Measurements from ENCODE around the gene CDC42BPB.
"Not testable (repeated sequence)": the region's sequence is repeated elsewhere in the genome, so short reads cannot be mapped to it uniquely, and the experiment has no call there.

Gene CDC42BPB

DNA sequence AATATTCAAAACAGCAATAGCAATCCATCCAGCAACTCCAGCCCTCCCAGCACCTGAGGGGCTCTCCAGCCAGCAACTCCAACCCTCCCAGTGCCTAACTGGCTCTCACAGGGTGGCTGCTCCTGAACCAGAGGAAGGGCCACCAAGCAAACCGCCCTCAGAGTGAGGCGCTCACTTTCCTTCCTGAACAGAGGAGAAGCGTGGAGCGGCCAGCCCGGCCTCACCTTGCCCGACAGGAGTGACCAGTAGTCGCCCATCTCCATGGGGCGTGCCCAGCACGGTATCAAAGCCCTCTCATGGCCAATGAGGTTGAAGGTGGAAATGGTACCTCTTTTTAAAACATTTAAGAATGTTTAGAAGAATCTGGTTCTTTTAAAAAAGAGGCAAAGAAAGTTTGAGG, 27.4 kb downstream of the CDC42BPB start:
- DNase-seq (ENCODE audit: insufficient read length, low spot score) (no peak), FAIRE-seq (no peak)
- no peak for TF ChIP-seq SPI1 (IDR thresholded peaks at IDR 0.05; ENCODE audit: low read depth, low read length)
- no peak for TF ChIP-seq PAX5 (IDR thresholded peaks at IDR 0.05; ENCODE audit: insufficient read depth, low read length, severe bottlenecking)
- TF ChIP-seq POU2F2 (IDR thresholded peaks at IDR 0.05; ENCODE audit: low read depth, low read length) = no peak
- TF ChIP-seq TAF1 (IDR thresholded peaks at IDR 0.05; ENCODE audit: low read depth, low read length) = no peak
- TF ChIP-seq POLR2A (IDR thresholded peaks at IDR 0.05; ENCODE audit: low read depth, low read length) = no peak
- no peak for TF ChIP-seq POLR2AphosphoS5 (IDR thresholded peaks at IDR 0.05; ENCODE audit: low read depth, low read length)

DNA sequence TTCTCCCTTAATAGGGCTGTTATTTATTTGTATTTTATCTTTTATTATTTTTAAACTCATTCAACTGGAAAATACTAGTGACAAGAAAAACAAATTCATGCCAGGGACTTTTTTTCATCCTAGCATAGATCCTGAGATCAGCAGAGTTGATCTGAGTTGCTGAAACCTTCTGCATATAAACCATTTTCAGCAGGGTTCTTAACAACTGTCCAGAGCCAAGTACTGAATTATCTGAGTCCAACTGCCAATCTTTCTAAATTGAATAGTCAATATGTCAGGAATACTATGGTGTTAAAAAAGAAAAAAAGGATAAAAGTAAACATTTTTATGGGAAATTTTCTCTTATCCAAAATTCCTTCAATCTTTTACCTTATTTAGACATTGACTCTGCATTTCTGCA, 28.6 kb downstream of the CDC42BPB start:
- FAIRE-seq = no peak
- TF ChIP-seq POLR2AphosphoS5 (IDR thresholded peaks at IDR 0.05; ENCODE audit: low read depth, low read length) (no peak), POLR2A (IDR thresholded peaks at IDR 0.05; ENCODE audit: low read depth, low read length) (no peak), POU2F2 (IDR thresholded peaks at IDR 0.05; ENCODE audit: low read depth, low read length) (no peak), PAX5 (IDR thresholded peaks at IDR 0.05; ENCODE audit: insufficient read depth, low read length, severe bottlenecking) (no peak), TAF1 (IDR thresholded peaks at IDR 0.05; ENCODE audit: low read depth, low read length) (no peak), SPI1 (IDR thresholded peaks at IDR 0.05; ENCODE audit: low read depth, low read length) (no peak)
- DNase-seq (ENCODE audit: insufficient read length, low spot score) = no peak

DNA sequence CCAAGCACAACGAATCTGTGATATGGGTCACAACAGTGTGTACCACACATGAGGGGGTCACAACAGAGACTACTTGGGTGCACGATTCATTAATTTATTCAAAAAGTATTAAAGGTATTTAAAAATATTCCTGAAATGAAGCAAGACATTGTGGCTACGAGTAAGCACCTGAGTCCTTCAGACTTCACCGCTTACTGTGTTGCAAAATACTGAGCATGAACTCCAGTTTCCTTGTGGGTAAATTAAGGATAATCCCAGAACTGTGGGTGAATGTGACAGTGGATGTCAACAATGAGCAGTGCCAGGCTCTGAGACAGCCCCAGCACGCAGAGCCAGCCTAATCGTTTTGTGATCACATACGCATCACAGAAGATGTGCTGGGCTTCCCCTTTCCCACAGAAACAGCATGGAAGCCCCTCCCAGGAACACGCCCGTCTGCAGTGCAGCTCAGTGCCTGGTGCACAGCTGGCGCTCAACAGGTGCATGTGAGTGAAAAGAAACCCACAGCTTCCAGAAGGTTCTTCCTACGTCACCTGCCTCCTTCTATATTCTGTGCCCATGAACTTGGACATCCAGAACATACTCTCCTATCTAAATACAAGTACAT, 29.1 kb downstream of the CDC42BPB start:
- TF ChIP-seq TAF1 (IDR thresholded peaks at IDR 0.05; ENCODE audit: low read depth, low read length) (no peak), POLR2A (IDR thresholded peaks at IDR 0.05; ENCODE audit: low read depth, low read length) (no peak), SPI1 (IDR thresholded peaks at IDR 0.05; ENCODE audit: low read depth, low read length) (no peak), PAX5 (IDR thresholded peaks at IDR 0.05; ENCODE audit: insufficient read depth, low read length, severe bottlenecking) (no peak), POU2F2 (IDR thresholded peaks at IDR 0.05; ENCODE audit: low read depth, low read length) (no peak), POLR2AphosphoS5 (IDR thresholded peaks at IDR 0.05; ENCODE audit: low read depth, low read length) (no peak)

DNA sequence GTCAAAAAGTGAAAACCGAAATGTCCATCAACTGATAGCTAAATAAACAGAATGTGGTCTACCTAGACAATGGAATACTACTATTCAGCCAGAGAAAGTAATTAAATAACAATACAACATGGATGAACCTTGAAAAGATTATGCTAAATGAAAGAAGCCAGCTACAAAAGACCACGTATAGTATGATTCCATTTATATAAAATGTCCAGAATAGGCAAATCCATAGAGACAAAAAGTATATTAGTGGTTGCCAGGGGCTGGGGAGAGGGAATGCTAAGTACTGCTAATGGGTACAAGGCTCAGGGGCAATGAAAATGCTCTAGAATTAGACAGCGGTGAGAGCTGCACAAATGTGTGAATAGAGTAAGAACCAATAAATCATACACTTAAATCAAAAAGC, 29.9 kb downstream of the CDC42BPB start:
- DNase-seq (ENCODE audit: insufficient read length, low spot score) (no peak), FAIRE-seq (no peak)
- TF ChIP-seq POLR2AphosphoS5 (IDR thresholded peaks at IDR 0.05; ENCODE audit: low read depth, low read length) (no peak), TAF1 (IDR thresholded peaks at IDR 0.05; ENCODE audit: low read depth, low read length) (no peak), POLR2A (IDR thresholded peaks at IDR 0.05; ENCODE audit: low read depth, low read length) (no peak), SPI1 (IDR thresholded peaks at IDR 0.05; ENCODE audit: low read depth, low read length) (no peak), POU2F2 (IDR thresholded peaks at IDR 0.05; ENCODE audit: low read depth, low read length) (no peak), PAX5 (IDR thresholded peaks at IDR 0.05; ENCODE audit: insufficient read depth, low read length, severe bottlenecking) (no peak)

More for the DNA sequence above, 29.1 kb downstream of the CDC42BPB start:
- peak; percentile 71 for FAIRE-seq
- DNase-seq (ENCODE audit: insufficient read length, low spot score) = no peak

DNA sequence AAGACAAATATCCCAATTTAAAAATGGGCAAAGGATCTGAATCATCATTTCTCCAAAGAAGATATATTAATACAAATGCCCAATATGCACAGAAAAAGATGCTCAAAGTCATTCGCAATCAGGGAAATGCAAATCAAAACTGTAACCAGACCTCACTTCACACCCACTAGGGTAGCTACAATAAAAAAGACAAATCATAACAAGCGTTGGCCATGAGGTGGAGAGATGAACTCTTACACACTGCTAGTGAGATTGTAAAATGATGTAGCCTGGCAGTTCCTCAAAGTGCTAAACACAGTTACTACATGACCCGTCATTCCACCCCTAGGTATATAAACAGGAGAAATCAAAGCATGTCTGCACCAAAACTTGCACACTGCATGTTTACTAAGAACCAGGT, 30.4 kb downstream of the CDC42BPB start:
- TF ChIP-seq POU2F2 (IDR thresholded peaks at IDR 0.05; ENCODE audit: low read depth, low read length) (no peak), TAF1 (IDR thresholded peaks at IDR 0.05; ENCODE audit: low read depth, low read length) (no peak)
- no peak for FAIRE-seq
- DNase-seq (ENCODE audit: insufficient read length, low spot score) = no peak

DNA sequence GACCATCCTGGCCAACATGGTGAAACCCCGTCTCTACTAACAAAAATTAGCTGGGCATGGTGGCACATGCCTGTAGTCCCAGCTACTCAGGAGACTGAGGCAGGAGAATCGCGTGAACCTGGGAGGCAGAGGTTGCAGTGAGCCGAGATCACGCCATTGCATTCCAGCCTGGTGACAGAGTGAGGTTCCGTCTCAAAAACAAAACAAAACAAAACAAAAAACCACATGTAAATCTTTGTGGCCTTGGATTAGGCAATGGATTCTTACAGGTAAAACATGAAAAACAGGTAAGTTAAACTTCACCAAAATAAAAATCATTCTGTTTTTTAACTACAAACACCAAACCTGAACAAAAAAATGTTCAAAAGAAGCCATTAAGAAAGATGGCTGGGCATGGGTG, 31.2 kb downstream of the CDC42BPB start:
- not testable (repeated sequence) for DNase-seq (ENCODE audit: insufficient read length, low spot score); FAIRE-seq

DNA sequence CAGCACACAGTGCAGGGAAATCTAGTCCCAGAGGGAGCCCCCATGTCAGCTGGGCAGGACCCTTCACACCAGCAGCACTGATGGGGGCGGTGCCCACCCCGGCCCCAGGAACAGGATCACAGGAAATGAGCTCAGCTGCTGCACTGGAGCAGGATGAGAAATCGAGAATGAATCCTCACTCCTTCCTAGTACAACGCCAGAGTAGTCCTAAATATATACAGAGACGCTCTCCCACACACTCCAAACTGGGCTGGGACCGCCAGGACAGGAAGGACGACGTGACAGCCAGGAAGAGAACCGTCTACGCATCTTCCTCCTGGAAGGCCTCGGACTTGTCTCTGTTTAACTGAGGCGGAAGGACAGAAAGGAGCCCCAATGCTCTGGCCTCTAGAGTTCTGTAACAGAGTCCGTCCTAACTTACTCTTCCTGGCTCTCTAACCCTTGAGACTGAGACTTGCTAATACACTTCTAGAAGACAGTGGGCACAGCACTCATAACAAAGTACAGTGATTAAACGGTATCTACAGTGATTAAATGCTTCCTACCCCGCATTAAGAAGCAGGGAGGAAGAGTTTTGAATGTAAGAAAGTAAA, 33.4 kb downstream of the CDC42BPB start:
- DNase-seq (ENCODE audit: insufficient read length, low spot score) (no peak), FAIRE-seq (no peak)
- TF ChIP-seq POU2F2 (IDR thresholded peaks at IDR 0.05; ENCODE audit: low read depth, low read length) (no peak), SPI1 (IDR thresholded peaks at IDR 0.05; ENCODE audit: low read depth, low read length) (no peak), TAF1 (IDR thresholded peaks at IDR 0.05; ENCODE audit: low read depth, low read length) (no peak), POLR2A (IDR thresholded peaks at IDR 0.05; ENCODE audit: low read depth, low read length) (no peak), PAX5 (IDR thresholded peaks at IDR 0.05; ENCODE audit: insufficient read depth, low read length, severe bottlenecking) (no peak), POLR2AphosphoS5 (IDR thresholded peaks at IDR 0.05; ENCODE audit: low read depth, low read length) (no peak)

DNA sequence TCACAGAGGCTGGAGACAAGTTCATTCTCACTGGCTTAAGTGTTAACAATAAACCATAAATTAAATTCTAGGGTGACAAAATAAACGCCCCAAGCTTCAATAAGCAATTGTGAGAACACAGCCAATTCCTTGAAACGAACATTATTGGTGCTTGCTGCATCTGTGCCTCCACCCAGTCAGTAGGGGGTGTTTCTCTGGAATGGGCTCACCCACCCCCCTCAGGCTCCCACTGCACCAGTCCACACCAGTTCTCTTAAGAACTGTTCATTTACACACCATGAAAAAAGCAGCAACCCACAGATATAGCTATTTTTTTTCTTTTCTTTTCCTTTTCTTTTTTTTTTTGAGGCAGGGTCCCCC, 34.7 kb downstream of the CDC42BPB start:
- FAIRE-seq (no peak), DNase-seq (ENCODE audit: insufficient read length, low spot score) (no peak)
- TF ChIP-seq SPI1 (IDR thresholded peaks at IDR 0.05; ENCODE audit: low read depth, low read length) (no peak), POLR2A (IDR thresholded peaks at IDR 0.05; ENCODE audit: low read depth, low read length) (no peak), POLR2AphosphoS5 (IDR thresholded peaks at IDR 0.05; ENCODE audit: low read depth, low read length) (no peak), TAF1 (IDR thresholded peaks at IDR 0.05; ENCODE audit: low read depth, low read length) (no peak), POU2F2 (IDR thresholded peaks at IDR 0.05; ENCODE audit: low read depth, low read length) (no peak), PAX5 (IDR thresholded peaks at IDR 0.05; ENCODE audit: insufficient read depth, low read length, severe bottlenecking) (no peak)

DNA sequence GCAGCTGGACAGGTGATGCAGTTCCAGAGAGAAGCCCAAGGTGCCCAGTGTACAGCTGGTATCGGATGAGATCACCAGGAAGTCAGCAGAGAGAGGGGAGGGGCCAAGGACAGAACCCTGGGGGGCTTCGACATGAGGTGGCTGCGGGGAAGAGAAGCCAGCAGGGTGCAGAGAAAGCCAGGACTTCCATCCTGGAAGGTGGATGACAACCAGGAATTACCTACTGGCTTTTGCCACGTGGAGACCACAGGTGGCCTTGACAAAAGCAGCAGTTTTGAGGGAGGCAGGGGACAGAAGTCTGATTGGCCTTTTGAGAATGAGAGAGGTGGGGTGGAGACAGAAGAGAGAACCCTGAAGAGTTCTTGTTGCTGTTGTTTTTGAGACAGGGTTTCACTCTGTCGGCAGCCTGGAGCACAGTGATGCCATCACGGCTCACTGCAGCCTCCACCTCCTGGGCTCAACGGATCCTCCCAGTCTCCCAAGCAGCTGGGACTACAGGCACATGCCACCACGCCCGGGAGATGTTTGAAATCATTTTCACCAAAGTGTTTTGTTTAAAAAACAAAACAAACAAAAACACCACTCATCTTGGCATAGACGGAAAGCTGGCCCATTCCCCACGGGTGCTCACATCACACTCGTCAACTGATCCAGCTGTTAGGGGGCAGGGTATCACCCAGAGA, 35.2 kb downstream of the CDC42BPB start:
- no peak for TF ChIP-seq POLR2AphosphoS5 (IDR thresholded peaks at IDR 0.05; ENCODE audit: low read depth, low read length)
- DNase-seq (ENCODE audit: insufficient read length, low spot score) (no peak), FAIRE-seq (no peak)

DNA sequence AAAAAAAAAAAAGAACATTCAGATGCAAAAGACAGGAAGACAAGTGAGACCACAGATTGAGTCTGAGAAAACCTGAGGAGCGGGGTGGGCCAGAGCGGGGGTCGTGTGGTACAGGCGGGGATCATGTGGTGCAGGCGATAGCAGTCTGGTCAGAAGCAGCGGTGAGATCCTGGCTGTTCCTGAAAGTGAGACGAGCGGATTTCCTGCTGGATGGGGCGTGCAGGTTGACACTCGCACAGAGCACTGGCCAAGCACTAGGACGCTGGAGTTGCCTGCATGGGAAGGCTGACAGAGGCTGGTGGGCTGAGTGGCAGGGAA, 35.7 kb downstream of the CDC42BPB start:
- no peak for TF ChIP-seq POU2F2 (IDR thresholded peaks at IDR 0.05; ENCODE audit: low read depth, low read length)
- no peak for TF ChIP-seq SPI1 (IDR thresholded peaks at IDR 0.05; ENCODE audit: low read depth, low read length)
- no peak for TF ChIP-seq TAF1 (IDR thresholded peaks at IDR 0.05; ENCODE audit: low read depth, low read length)
- no peak for TF ChIP-seq PAX5 (IDR thresholded peaks at IDR 0.05; ENCODE audit: insufficient read depth, low read length, severe bottlenecking)
- TF ChIP-seq POLR2A (IDR thresholded peaks at IDR 0.05; ENCODE audit: low read depth, low read length) = no peak
- no peak for DNase-seq (ENCODE audit: insufficient read length, low spot score)
- no peak for FAIRE-seq
